K562 (cell line): ENCODE data around the gene HBB. TPM values are rescaled to one million over a fixed set of nuclear protein-coding genes. Genes with fewer than 3 reads are reported as not detected.

Experiments
- BCOR ChIP-seq: fragments of 450-650 bp; IDR thresholded peaks from 2 replicates; pipeline ENCODE4 v1.6.1; 2016
- BRF1 ChIP-seq: IDR thresholded peaks from 3 replicates; pipeline ENCODE4 v1.6.1; 2011; ENCODE audit warnings: borderline replicate concordance, mild to moderate bottlenecking; ENCODE audit not compliant: insufficient read length; ENCODE audit errors: extremely low read depth
- CBX1 ChIP-seq: sonication (generic); IDR thresholded peaks from 2 replicates; pipeline ENCODE4 v1.6.1; 2016; ENCODE audit warnings: antibody characterized with exemption, low read depth, mild to moderate bottlenecking
- FIP1L1 ChIP-seq: fragments of 200-400 bp; formaldehyde crosslinking; IDR thresholded peaks from 2 replicates; pipeline ENCODE4 v1.6.1; 2018; ENCODE audit warnings: mild to moderate bottlenecking, low read depth, low read length; ENCODE audit not compliant: poor library complexity, severe bottlenecking
- FOXJ2 ChIP-seq: fragments of 200-800 bp; sonication (Bioruptor generic); IDR thresholded peaks from 2 replicates; pipeline ENCODE4 v1.6.1; 2016; ENCODE audit warnings: missing genetic modification characterization, missing compliant biosample characterization
- HDAC6 ChIP-seq: IDR thresholded peaks from 2 replicates; pipeline ENCODE4 v1.6.1; 2012; ENCODE audit warnings: low read depth, mild to moderate bottlenecking, control low read depth, inconsistent platforms, low read length, moderate library complexity
- ILF3 ChIP-seq: fragments of 450-650 bp; IDR thresholded peaks from 2 replicates; pipeline ENCODE4 v1.6.1; 2018; ENCODE audit warnings: antibody characterized with exemption, mild to moderate bottlenecking, moderate library complexity, borderline replicate concordance
- KLF10 ChIP-seq: fragments of 250-450 bp; sonication (Bioruptor Pico); IDR thresholded peaks from 2 replicates; pipeline ENCODE4 v1.6.1; 2021; ENCODE audit warnings: matching md5 sums
- MCM5 ChIP-seq: fragments of 450-650 bp; IDR thresholded peaks from 2 replicates; pipeline ENCODE4 v1.6.1; 2016; ENCODE audit warnings: low read depth
- MCM7 ChIP-seq, 2 experiments: fragments of 450-650 bp; IDR thresholded peaks; 2 replicates each; pipeline ENCODE4 v1.6.1; 2016 to 2018
- NR2C2 ChIP-seq, 2 experiments: fragments of 200-800 bp in 1 of 2; sonication (Bioruptor generic) in 1 of 2; sonication (generic) in 1 of 2; formaldehyde crosslinking in 1 of 2; IDR thresholded peaks; 2 replicates each; pipeline versions ENCODE4 v1.6.1 to v1.8.0; 2016 to 2022; ENCODE audit warnings: mild to moderate bottlenecking in 1 of 2, missing compliant biosample characterization in 1 of 2, missing genetic modification characterization in 1 of 2, missing genetic modification reagents in 1 of 2
- POLR2AphosphoS2 ChIP-seq: IDR thresholded peaks from 2 replicates; pipeline ENCODE4 v1.6.1; 2012; ENCODE audit warnings: low read length, improper control_type of control experiment
- RBM22 ChIP-seq: fragments of 200-400 bp; formaldehyde crosslinking; IDR thresholded peaks from 2 replicates; pipeline ENCODE4 v1.6.1; 2018; ENCODE audit warnings: low read length, low read depth; ENCODE audit not compliant: poor library complexity, severe bottlenecking
- RCOR1 ChIP-seq, 2 experiments: IDR thresholded peaks; 2 replicates each; pipeline ENCODE4 v1.6.1; 2012; ENCODE audit warnings: low read depth in 2 of 2, low read length in 2 of 2, borderline replicate concordance in 1 of 2, improper control_type of control experiment in 1 of 2
- SUPT5H ChIP-seq: fragments of 450-650 bp; IDR thresholded peaks from 2 replicates; pipeline ENCODE4 v1.6.1; 2016
- TAF9B ChIP-seq: fragments of 450-650 bp; IDR thresholded peaks from 2 replicates; pipeline ENCODE4 v1.6.1; 2018; ENCODE audit warnings: mild to moderate bottlenecking; ENCODE audit not compliant: partially characterized antibody
- USF2 ChIP-seq: sonication (generic); formaldehyde crosslinking; IDR thresholded peaks from 2 replicates; pipeline ENCODE4 v1.5.0; 2020; ENCODE audit warnings: missing genetic modification reagents
- WHSC1 ChIP-seq: IDR thresholded peaks from one replicate; pipeline ENCODE4 v1.6.1; 2012; ENCODE audit warnings: low read length, control low read depth, inconsistent platforms
- ZNF146 ChIP-seq: IDR thresholded peaks from one replicate; pipeline ENCODE4 v1.6.1; 2018; ENCODE audit warnings: missing compliant biosample characterization; ENCODE audit not compliant: unreplicated experiment
- ZNF76 ChIP-seq: fragments of 250-450 bp; sonication (Bioruptor Pico); IDR thresholded peaks from 2 replicates; pipeline ENCODE4 v1.4.0; 2020; ENCODE audit warnings: mild to moderate bottlenecking, moderate library complexity, borderline replicate concordance
- polyA plus RNA-seq, 8 experiments: library from polyadenylated mRNA; depleted of rRNA in 4 of 8; stranded (reverse) in 5 of 8; unstranded in 3 of 8; fragments of >200 nt; fragmentation: Nextera tagmentation in 2 of 8; fragmentation: Illumina TruSeq in 1 of 8; extraction: Ambion mirVana in 2 of 8; extraction: Trizol in 1 of 8; gene quantifications; 2 replicates each; pipeline versions ENCODE4 v1.2.1 to v1.2.3, GENCODE V29; 2011 to 2014; ENCODE audit warnings: inconsistent platforms in 1 of 8, missing spikeins in 1 of 8
- total RNA-seq, 7 experiments: library from RNA; depleted of rRNA in 6 of 7; stranded (reverse); fragments of >200 nt in 6 of 7; fragmentation: Illumina TruSeq in 2 of 7; extraction: Trizol in 2 of 7; gene quantifications; 2 replicates each; pipeline versions ENCODE4 v1.2.1 to v1.2.3, GENCODE V29; 2011 to 2021; ENCODE audit warnings: low replicate concordance in 1 of 7
- TF ChIP-seq, protein P1 (sequence below): fragments of 450-650 bp; IDR thresholded peaks from 2 replicates; pipeline ENCODE4 v1.6.1; 2016; ENCODE audit warnings: missing biosample characterization, missing genetic modification characterization
- TF ChIP-seq, protein P2 (sequence below): fragments of 250-450 bp; sonication (Bioruptor Pico); IDR thresholded peaks from 2 replicates; pipeline ENCODE4 v1.5.1; 2021; ENCODE audit warnings: mild to moderate bottlenecking
- TF ChIP-seq, protein P3 (sequence below), 2 experiments: fragments of 450-650 bp; IDR thresholded peaks; 2 replicates each; pipeline ENCODE4 v1.6.1; 2016
- TF ChIP-seq, protein P4 (sequence below): IDR thresholded peaks from 2 replicates; pipeline ENCODE4 v1.6.1; 2016; ENCODE audit warnings: missing genetic modification characterization, missing compliant biosample characterization

Gene HBB
- total and polyA plus RNA-seq, 9 of the 15 experiments (the other 6 are each of a cell fraction or from before 2014, with no cell fraction given): 0.33 to 3.4 (median 1.2) TPM; not detected in 2

DNA sequence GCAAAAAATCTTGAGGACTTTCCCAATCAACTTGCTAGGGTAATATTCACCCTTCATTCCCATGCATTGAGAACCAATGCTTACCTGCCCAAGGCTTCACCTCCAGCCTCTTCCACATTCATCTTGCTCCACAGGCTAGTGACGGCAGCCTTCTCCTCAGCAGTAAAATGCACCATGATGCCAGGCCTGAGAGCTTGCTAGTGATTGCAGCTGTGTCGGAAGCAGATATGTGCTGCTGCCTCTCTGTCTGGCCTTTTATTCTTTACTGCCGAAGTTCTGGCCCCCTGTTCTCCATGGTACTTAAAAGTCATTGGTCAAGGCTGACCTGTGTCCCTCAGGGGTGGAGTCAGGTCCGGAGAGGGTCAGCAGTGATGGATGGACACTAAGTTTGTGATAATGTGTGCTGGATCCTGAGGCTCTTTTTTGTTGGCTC, 42.9 kb upstream of the HBB start, which contains the start of gene HBE1 (continued):
- TF ChIP-seq BCOR (no peak), ZNF146 (CRISPR knock-in tag) (no peak), ZNF76 (CRISPR knock-in tag) (no peak), CBX1 (no peak), MCM5 (no peak), FIP1L1 (no peak), BRF1 (no peak), POLR2AphosphoS2 (peak; percentile 79; the same call in 1 of the 2 replicates), FOXJ2 (tag) (no peak), RBM22 (no peak), KLF10 (CRISPR knock-in tag) (no peak), SUPT5H (peak; percentile 87), NR2C2 (CRISPR knock-in tag; IDR thresholded peaks at IDR 0.05) (no peak), NR2C2 (tag; IDR thresholded peaks at IDR 0.05) (peak; percentile 82; the same call in 1 of the 2 replicates), USF2 (CRISPR knock-in tag) (no peak), ILF3 (no peak), RCOR1 (IDR thresholded peaks at IDR 0.05; ENCODE audit: borderline replicate concordance in 1 of 2, low read depth in 2 of 2, low read length in 2 of 2) (peak in 1 of 2 experiments; percentile 49; a peak in 1 of 4 replicates), TAF9B (peak; percentile 58), MCM7 (IDR thresholded peaks at IDR 0.05) (no peak), HDAC6 (no peak), WHSC1 (no peak)
- TF ChIP-seq, protein P1, sequence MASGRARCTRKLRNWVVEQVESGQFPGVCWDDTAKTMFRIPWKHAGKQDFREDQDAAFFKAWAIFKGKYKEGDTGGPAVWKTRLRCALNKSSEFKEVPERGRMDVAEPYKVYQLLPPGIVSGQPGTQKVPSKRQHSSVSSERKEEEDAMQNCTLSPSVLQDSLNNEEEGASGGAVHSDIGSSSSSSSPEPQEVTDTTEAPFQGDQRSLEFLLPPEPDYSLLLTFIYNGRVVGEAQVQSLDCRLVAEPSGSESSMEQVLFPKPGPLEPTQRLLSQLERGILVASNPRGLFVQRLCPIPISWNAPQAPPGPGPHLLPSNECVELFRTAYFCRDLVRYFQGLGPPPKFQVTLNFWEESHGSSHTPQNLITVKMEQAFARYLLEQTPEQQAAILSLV (tag): no peak
- TF ChIP-seq, protein P2, sequence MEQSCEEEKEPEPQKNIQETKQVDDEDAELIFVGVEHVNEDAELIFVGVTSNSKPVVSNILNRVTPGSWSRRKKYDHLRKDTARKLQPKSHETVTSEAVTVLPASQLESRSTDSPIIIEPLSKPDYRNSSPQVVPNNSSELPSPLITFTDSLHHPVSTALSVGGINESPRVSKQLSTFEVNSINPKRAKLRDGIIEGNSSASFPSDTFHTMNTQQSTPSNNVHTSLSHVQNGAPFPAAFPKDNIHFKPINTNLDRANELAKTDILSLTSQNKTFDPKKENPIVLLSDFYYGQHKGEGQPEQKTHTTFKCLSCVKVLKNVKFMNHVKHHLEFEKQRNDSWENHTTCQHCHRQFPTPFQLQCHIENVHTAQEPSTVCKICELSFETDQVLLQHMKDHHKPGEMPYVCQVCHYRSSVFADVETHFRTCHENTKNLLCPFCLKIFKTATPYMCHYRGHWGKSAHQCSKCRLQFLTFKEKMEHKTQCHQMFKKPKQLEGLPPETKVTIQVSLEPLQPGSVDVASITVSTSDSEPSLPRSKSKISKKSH (CRISPR knock-in tag): no peak
- TF ChIP-seq, protein P3, sequence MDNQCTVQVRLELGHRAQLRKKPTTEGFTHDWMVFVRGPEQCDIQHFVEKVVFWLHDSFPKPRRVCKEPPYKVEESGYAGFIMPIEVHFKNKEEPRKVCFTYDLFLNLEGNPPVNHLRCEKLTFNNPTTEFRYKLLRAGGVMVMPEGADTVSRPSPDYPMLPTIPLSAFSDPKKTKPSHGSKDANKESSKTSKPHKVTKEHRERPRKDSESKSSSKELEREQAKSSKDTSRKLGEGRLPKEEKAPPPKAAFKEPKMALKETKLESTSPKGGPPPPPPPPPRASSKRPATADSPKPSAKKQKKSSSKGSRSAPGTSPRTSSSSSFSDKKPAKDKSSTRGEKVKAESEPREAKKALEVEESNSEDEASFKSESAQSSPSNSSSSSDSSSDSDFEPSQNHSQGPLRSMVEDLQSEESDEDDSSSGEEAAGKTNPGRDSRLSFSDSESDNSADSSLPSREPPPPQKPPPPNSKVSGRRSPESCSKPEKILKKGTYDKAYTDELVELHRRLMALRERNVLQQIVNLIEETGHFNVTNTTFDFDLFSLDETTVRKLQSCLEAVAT (IDR thresholded peaks at IDR 0.05): peak; percentile 70 to 85; a peak in 3 of 4 replicates
- TF ChIP-seq, protein P4, sequence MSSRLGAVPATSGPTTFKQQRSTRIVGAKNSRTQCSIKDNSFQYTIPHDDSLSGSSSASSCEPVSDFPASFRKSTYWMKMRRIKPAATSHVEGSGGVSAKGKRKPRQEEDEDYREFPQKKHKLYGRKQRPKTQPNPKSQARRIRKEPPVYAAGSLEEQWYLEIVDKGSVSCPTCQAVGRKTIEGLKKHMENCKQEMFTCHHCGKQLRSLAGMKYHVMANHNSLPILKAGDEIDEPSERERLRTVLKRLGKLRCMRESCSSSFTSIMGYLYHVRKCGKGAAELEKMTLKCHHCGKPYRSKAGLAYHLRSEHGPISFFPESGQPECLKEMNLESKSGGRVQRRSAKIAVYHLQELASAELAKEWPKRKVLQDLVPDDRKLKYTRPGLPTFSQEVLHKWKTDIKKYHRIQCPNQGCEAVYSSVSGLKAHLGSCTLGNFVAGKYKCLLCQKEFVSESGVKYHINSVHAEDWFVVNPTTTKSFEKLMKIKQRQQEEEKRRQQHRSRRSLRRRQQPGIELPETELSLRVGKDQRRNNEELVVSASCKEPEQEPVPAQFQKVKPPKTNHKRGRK (tag): no peak
